MM.1S (cell line): ENCODE results near the gene QARS1.

Source experiments
- EZH2 ChIP-seq: fragments of 300-600 bp; sonication (generic); optimal IDR thresholded peaks from 2 replicates; pipeline ENCODE3; 2017; ENCODE audit warnings: low read depth, mild to moderate bottlenecking, antibody characterized with exemption, low read length, mixed read lengths
- EZH2phosphoT487 ChIP-seq: fragments of 300-600 bp; sonication (generic); IDR thresholded peaks from 2 replicates; pipeline ENCODE4 v1.6.1; 2018; ENCODE audit warnings: antibody characterized with exemption, low read length
- TF ChIP-seq, protein P1 (sequence below): fragments of 300-600 bp; sonication (generic); IDR thresholded peaks from 2 replicates; pipeline ENCODE4 v1.5.1; 2016; ENCODE audit warnings: antibody characterized with exemption, low read length, mixed read lengths

DNA sequence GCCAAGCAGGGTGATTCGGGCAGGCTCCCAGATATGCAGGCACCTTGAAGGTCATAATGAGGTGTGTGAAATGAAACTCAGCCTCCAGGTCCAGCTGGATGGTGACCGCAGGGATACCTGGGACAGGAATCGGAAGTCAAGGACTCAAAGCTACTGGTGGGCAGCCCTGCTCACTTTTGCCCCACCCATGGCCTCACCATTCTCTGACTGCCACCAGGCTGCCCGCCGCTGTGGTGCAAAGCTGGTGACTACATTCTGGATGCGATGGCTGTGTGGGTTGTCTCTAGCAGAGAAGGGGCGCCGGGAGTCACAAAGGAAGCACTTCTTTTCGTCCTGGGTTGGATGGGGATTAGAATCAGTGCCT lies 27.5 kb upstream of the QARS1 start:
- TF ChIP-seq EZH2phosphoT487 (no peak), EZH2 (no peak)
- TF ChIP-seq, protein P1, sequence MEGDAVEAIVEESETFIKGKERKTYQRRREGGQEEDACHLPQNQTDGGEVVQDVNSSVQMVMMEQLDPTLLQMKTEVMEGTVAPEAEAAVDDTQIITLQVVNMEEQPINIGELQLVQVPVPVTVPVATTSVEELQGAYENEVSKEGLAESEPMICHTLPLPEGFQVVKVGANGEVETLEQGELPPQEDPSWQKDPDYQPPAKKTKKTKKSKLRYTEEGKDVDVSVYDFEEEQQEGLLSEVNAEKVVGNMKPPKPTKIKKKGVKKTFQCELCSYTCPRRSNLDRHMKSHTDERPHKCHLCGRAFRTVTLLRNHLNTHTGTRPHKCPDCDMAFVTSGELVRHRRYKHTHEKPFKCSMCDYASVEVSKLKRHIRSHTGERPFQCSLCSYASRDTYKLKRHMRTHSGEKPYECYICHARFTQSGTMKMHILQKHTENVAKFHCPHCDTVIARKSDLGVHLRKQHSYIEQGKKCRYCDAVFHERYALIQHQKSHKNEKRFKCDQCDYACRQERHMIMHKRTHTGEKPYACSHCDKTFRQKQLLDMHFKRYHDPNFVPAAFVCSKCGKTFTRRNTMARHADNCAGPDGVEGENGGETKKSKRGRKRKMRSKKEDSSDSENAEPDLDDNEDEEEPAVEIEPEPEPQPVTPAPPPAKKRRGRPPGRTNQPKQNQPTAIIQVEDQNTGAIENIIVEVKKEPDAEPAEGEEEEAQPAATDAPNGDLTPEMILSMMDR, result no peak
